Caco-2 (cell line): ENCODE data around the gene PRSS57. TPM values are rescaled to one million over a fixed set of nuclear protein-coding genes. Genes with fewer than 3 reads are reported as not detected.

ENCODE experiments used
- BruUV-seq: library from RNA; stranded (reverse); fragments of 400-500 nt; replicated peaks from 2 replicates; lab custom pipeline; 2021; lab: Mats Ljungman, UMichigan
- CTCF ChIA-PET: fragments of 300-600 bp; sonication (Branson Sonifier 250); formaldehyde crosslinking; loops from one replicate; lab custom pipeline; 2022; ENCODE audit warnings: antibody characterized with exemption; lab: Charles Lee
- POLR2A ChIA-PET: fragments of 300-600 bp; sonication (Branson Sonifier 250); formaldehyde crosslinking; loops from one replicate; lab custom pipeline; 2022; ENCODE audit warnings: antibody characterized with exemption; lab: Charles Lee
- DNase-seq, 2 experiments: peaks; one replicate each; pipeline versions ENCODE4 v3.0.0 to v3.0.0-alpha.2; 2020 to 2022
- H3K27me3 ChIP-seq: replicated peaks from 2 replicates; pipeline ENCODE4 v1.6.0; 2011; ENCODE audit warnings: low read length; ENCODE audit not compliant: control insufficient read depth, insufficient read depth
- H3K36me3 ChIP-seq: 2 replicates; pipeline ENCODE4 v1.5.1; 2011; ENCODE audit warnings: low read length; ENCODE audit not compliant: control insufficient read depth, insufficient read depth
- H3K4me1 ChIP-seq: fragments of 250-450 bp; sonication (Bioruptor Pico); 2 replicates; pipeline ENCODE4 v1.5.1; 2020; ENCODE audit warnings: mild to moderate bottlenecking
- H3K4me3 ChIP-seq: 2 replicates; pipeline ENCODE4 v1.5.1; 2011; ENCODE audit warnings: low read depth, mild to moderate bottlenecking, control low read depth, low read length
- H3K9me3 ChIP-seq: fragments of 250-450 bp; sonication (Bioruptor Pico); 2 replicates; pipeline ENCODE4 v1.5.1; 2020; ENCODE audit warnings: mild to moderate bottlenecking, moderate library complexity
- H3K27ac Mint-ChIP-seq: one replicate; pipeline ENCODE4 v1.8.0; 2022; ENCODE audit warnings: mixed read lengths; ENCODE audit not compliant: unreplicated experiment
- H3K27me3 Mint-ChIP-seq: one replicate; pipeline ENCODE4 v1.8.0; 2022; ENCODE audit warnings: mixed read lengths; ENCODE audit not compliant: insufficient read depth, unreplicated experiment
- H3K36me3 Mint-ChIP-seq: one replicate; pipeline ENCODE4 v1.8.0; 2022; ENCODE audit warnings: mild to moderate bottlenecking, mixed read lengths; ENCODE audit not compliant: insufficient read depth, unreplicated experiment
- H3K4me1 Mint-ChIP-seq: one replicate; pipeline ENCODE4 v1.8.0; 2022; ENCODE audit warnings: low read depth, mixed read lengths; ENCODE audit not compliant: unreplicated experiment
- H3K4me3 Mint-ChIP-seq: one replicate; pipeline ENCODE4 v1.8.0; 2022; ENCODE audit warnings: mild to moderate bottlenecking, moderate library complexity, mixed read lengths; ENCODE audit not compliant: unreplicated experiment
- H3K9me3 Mint-ChIP-seq: one replicate; pipeline ENCODE4 v1.8.0; 2022; ENCODE audit warnings: mixed read lengths; ENCODE audit not compliant: unreplicated experiment
- intact Hi-C: fragments of 100-400 bp; cut with micrococcal nuclease; formaldehyde crosslinking; loops from one replicate; pipeline ENCODE4 v1.10.0; 2022; ENCODE audit not compliant: unreplicated experiment
- total RNA-seq: library from RNA; stranded (reverse); gene quantifications from 2 replicates; pipeline ENCODE4 v1.2.3, GENCODE V29; 2022
- TF ChIP-seq, protein P1 (sequence below), 2 experiments: fragments of 200-600 bp in 1 of 2; IDR thresholded peaks; 1 replicate in 1 of 2; 2 replicates in 1 of 2; pipeline versions ENCODE4 v1.5.1 to v1.8.0; 2011 to 2022; ENCODE audit warnings: antibody characterized with exemption in 1 of 2, control low read depth in 1 of 2, inconsistent platforms in 1 of 2, low read depth in 1 of 2, low read length in 1 of 2, mild to moderate bottlenecking in 1 of 2, moderate library complexity in 1 of 2; ENCODE audit not compliant: insufficient read depth in 1 of 2, severe bottlenecking in 1 of 2, unreplicated experiment in 1 of 2

The PRSS57 gene
- total RNA-seq, 1 experiment from 2014 or later: not detected

- TF ChIP-seq, protein P1, sequence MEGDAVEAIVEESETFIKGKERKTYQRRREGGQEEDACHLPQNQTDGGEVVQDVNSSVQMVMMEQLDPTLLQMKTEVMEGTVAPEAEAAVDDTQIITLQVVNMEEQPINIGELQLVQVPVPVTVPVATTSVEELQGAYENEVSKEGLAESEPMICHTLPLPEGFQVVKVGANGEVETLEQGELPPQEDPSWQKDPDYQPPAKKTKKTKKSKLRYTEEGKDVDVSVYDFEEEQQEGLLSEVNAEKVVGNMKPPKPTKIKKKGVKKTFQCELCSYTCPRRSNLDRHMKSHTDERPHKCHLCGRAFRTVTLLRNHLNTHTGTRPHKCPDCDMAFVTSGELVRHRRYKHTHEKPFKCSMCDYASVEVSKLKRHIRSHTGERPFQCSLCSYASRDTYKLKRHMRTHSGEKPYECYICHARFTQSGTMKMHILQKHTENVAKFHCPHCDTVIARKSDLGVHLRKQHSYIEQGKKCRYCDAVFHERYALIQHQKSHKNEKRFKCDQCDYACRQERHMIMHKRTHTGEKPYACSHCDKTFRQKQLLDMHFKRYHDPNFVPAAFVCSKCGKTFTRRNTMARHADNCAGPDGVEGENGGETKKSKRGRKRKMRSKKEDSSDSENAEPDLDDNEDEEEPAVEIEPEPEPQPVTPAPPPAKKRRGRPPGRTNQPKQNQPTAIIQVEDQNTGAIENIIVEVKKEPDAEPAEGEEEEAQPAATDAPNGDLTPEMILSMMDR (IDR thresholded peaks at IDR 0.05; ENCODE audit: insufficient read depth in 1 of 2, low read depth in 1 of 2, low read length in 1 of 2, severe bottlenecking in 1 of 2, unreplicated experiment in 1 of 2): no peak
- no peaks in the 10 kb centered on the region for H3K27me3 Mint-ChIP-seq
- no TSS peak for BruUV-seq
- peaks cover 1% of the 10 kb centered on the region; the same call in 1 of the 2 replicates for H3K36me3 ChIP-seq
- POLR2A ChIA-PET: interaction anchor here (1.1 to 1.4 kb wide), 3 partner anchors 16 to 89 kb away, joined by 3 to 11 read pairs (median 5); partner anchors contain the start of gene MISP
- H3K27me3 ChIP-seq: no peaks in the 10 kb centered on the region
- peaks cover 32% of the 10 kb centered on the region for H3K36me3 Mint-ChIP-seq
- intact Hi-C loops: loop anchor here (2.0 to 5.0 kb wide), 2 partner anchors 18 to 89 kb away; partner anchors contain the start of gene MISP
- CTCF ChIA-PET: interaction anchor here (0.6 to 1.3 kb wide), 4 partner anchors 12 to 156 kb away, joined by 4 to 8 read pairs (median 6); no protein-coding TSS in a partner anchor
- DNase-seq: peak; percentile 90 to 91
- peak within 1 kb of the TSS; percentile 76 for H3K27ac Mint-ChIP-seq
- H3K4me1 ChIP-seq: peaks cover 27% of the 10 kb centered on the region
- H3K9me3 ChIP-seq: 0 out of 2 replicates have a peak, but pooled peaks cover 6% of the 10 kb centered on the region
- no peaks in the 10 kb centered on the region for H3K9me3 Mint-ChIP-seq
- H3K4me1 Mint-ChIP-seq: no peaks in the 10 kb centered on the region
- peak within 1 kb of the TSS; percentile 80 for H3K4me3 Mint-ChIP-seq
- H3K4me3 ChIP-seq: peak within 1 kb of the TSS; percentile 96
Measured at GRCh38 chr19:662962-663681, 32.1 kb downstream of the PRSS57 start, which contains the start of gene RNF126. Gene RNF126 (minus strand): TSS chr19:663214. CDS start chr19:663121, 93 bp downstream.

- CTCF ChIA-PET: interaction anchor here (0.7 to 1.3 kb wide), 3 partner anchors 13 to 156 kb away, joined by 6 to 8 read pairs (median 7); no protein-coding TSS in a partner anchor
- Histone ChIP-seq H3K4me3 (peak overlapping the region; percentile 96), H3K9me3 (no peaks in the 10 kb centered on the region), H3K4me1 (peaks cover 27% of the 10 kb centered on the region), H3K27me3 (no peaks in the 10 kb centered on the region), H3K36me3 (peaks cover 3% of the 10 kb centered on the region)
- intact Hi-C loops: loop anchor here (2.0 to 5.0 kb wide), 2 partner anchors 18 to 90 kb away; partner anchors contain the start of gene MISP
- Mint-ChIP-seq H3K4me3 (peak overlapping the region; percentile 80), H3K27me3 (no peaks in the 10 kb centered on the region), H3K27ac (peak overlapping the region; percentile 76), H3K4me1 (no peaks in the 10 kb centered on the region), H3K9me3 (no peaks in the 10 kb centered on the region), H3K36me3 (peaks cover 39% of the 10 kb centered on the region)
- POLR2A ChIA-PET: interaction anchor here (1.1 to 1.4 kb wide), 3 partner anchors 17 to 90 kb away, joined by 3 to 11 read pairs (median 5); partner anchors contain the start of gene MISP
- no TSS peak for BruUV-seq
- peak in 1 of 2 experiments; percentile 51 for DNase-seq
- TF ChIP-seq, protein P1 (IDR thresholded peaks at IDR 0.05; ENCODE audit: insufficient read depth in 1 of 2, low read depth in 1 of 2, low read length in 1 of 2, severe bottlenecking in 1 of 2, unreplicated experiment in 1 of 2): no peak
Measured at GRCh38 chr19:662207-662961, 32.9 kb downstream of the PRSS57 start.
